HCT116 (cell line): ENCODE results near the gene KCNC1. TPM values are rescaled to one million over a fixed set of nuclear protein-coding genes. Genes with fewer than 3 reads are reported as not detected.

Source experiments
- ATAC-seq: fragments of 200-7000 bp; cut with Tn5 transposase; 2 replicates; pipeline ENCODE4 v1.9.1; 2020; ENCODE audit warnings: mild to moderate bottlenecking, moderate library complexity
- BruUV-seq: library from RNA; stranded (reverse); fragments of 400-500 nt; replicated peaks from 2 replicates; lab custom pipeline; 2021; lab: Mats Ljungman, UMichigan
- CTCF ChIA-PET: fragments of 300-600 bp; sonication (Branson Sonifier 250); formaldehyde crosslinking; loops from one replicate; lab custom pipeline; 2021; ENCODE audit warnings: antibody characterized with exemption; lab: Charles Lee
- POLR2A ChIA-PET: fragments of 300-600, 350-600 bp; sonication (Branson Sonifier 250); formaldehyde crosslinking; loops from one replicate; lab custom pipeline; 2021; ENCODE audit warnings: antibody characterized with exemption; lab: Charles Lee
- RAD21 ChIA-PET, 2 experiments: fragments of 300-600 bp; sonication (Branson Sonifier 250); formaldehyde crosslinking; loops; one replicate each; lab custom pipeline; 2023; ENCODE audit warnings: low total read pairs in 2 of 2; ENCODE audit not compliant: uncharacterized antibody in 2 of 2, unreplicated experiment in 2 of 2, low non-redundant PET in 1 of 2; lab: Charles Lee
- DNase-seq: peaks from one replicate; pipeline ENCODE4 v3.0.0-alpha.2; 2010; ENCODE audit warnings: low read depth, low spot score
- H2AFZ ChIP-seq: fragments of 200-600 bp; shearing (Covaris generic), sonication (generic); 2 replicates; pipeline ENCODE4 v1.6.1; 2017; ENCODE audit warnings: low read depth, mixed run types, mixed read lengths, antibody characterized with exemption, low read length; ENCODE audit not compliant: poor library complexity, severe bottlenecking
- H3K27ac ChIP-seq: 2 replicates; pipeline ENCODE4 v1.5.1; 2012; ENCODE audit warnings: low read depth, low read length
- H3K27me3 ChIP-seq: fragments of 200-600 bp; sonication (generic); 2 replicates; pipeline ENCODE4 v1.6.1; 2016; ENCODE audit warnings: mixed run types, low read length, mixed read lengths; ENCODE audit not compliant: insufficient read depth
- H3K36me3 ChIP-seq, 2 experiments: fragments of 200-500 bp in 1 of 2; fragments of 200-600 bp in 1 of 2; sonication (Bioruptor generic) in 1 of 2; sonication (generic) in 1 of 2; 2 replicates each; pipeline versions ENCODE4 v1.5.1 to v1.6.1; 2014 to 2016; ENCODE audit warnings: low read length in 2 of 2, inconsistent platforms in 1 of 2, mixed read lengths in 1 of 2, mixed run types in 1 of 2; ENCODE audit not compliant: insufficient read depth in 2 of 2, control insufficient read depth in 1 of 2
- H3K4me1 ChIP-seq, 2 experiments: fragments of 200-600 bp in 1 of 2; sonication (generic) in 1 of 2; 2 replicates each; pipeline versions ENCODE4 v1.5.1 to v1.6.1; 2012 to 2017; ENCODE audit warnings: low read length in 2 of 2, inconsistent platforms in 1 of 2, mild to moderate bottlenecking in 1 of 2, mixed read lengths in 1 of 2, mixed run types in 1 of 2, moderate library complexity in 1 of 2; ENCODE audit not compliant: insufficient read depth in 2 of 2, control insufficient read depth in 1 of 2
- H3K4me2 ChIP-seq: fragments of 200-600 bp; sonication (generic); 2 replicates; pipeline ENCODE4 v1.6.1; 2017; ENCODE audit warnings: mixed run types, low read length, mixed read lengths
- H3K4me3 ChIP-seq, 2 experiments: fragments of 200-600 bp in 1 of 2; sonication (generic) in 1 of 2; replicated peaks in 1 of 2; 2 replicates each; pipeline ENCODE4 v1.5.1; 2011 to 2016; ENCODE audit warnings: low read length in 2 of 2, control low read depth in 1 of 2, low read depth in 1 of 2, mild to moderate bottlenecking in 1 of 2, mixed read lengths in 1 of 2, mixed run types in 1 of 2
- H3K79me2 ChIP-seq: fragments of 200-600 bp; sonication (generic); 2 replicates; pipeline ENCODE4 v1.6.1; 2017; ENCODE audit warnings: mild to moderate bottlenecking, mixed run types, low read length, moderate library complexity, mixed read lengths; ENCODE audit not compliant: insufficient read depth
- H3K9ac ChIP-seq: fragments of 200-600 bp; sonication (generic); 2 replicates; pipeline ENCODE4 v1.6.1; 2016; ENCODE audit warnings: low read length, mixed read lengths
- H3K9me2 ChIP-seq: fragments of 200-600 bp; sonication (generic), shearing (Covaris generic); 2 replicates; pipeline ENCODE4 v1.6.1; 2017; ENCODE audit warnings: mixed run types, mild to moderate bottlenecking, moderate library complexity; ENCODE audit not compliant: insufficient read depth
- H3K9me3 ChIP-seq, 2 experiments: fragments of 200-500 bp in 1 of 2; fragments of 200-600 bp in 1 of 2; sonication (Bioruptor generic) in 1 of 2; sonication (generic) in 1 of 2; 2 replicates each; pipeline ENCODE4 v1.6.1; 2014 to 2017; ENCODE audit warnings: low read length in 2 of 2, mixed read lengths in 2 of 2, inconsistent platforms in 1 of 2, low read depth in 1 of 2, mild to moderate bottlenecking in 1 of 2, mixed run types in 1 of 2, moderate library complexity in 1 of 2; ENCODE audit not compliant: control insufficient read depth in 1 of 2, insufficient read depth in 1 of 2
- H4K20me1 ChIP-seq: fragments of 200-600 bp; sonication (generic), shearing (Covaris generic); 2 replicates; pipeline ENCODE4 v1.6.1; 2017; ENCODE audit warnings: mixed run types, mild to moderate bottlenecking, moderate library complexity; ENCODE audit not compliant: insufficient read depth
- ATF3 ChIP-seq: IDR thresholded peaks from 2 replicates; pipeline ENCODE4 v1.6.1; 2012
- MAX ChIP-seq: IDR thresholded peaks from 2 replicates; pipeline ENCODE4 v1.6.1; 2012
- SP1 ChIP-seq: IDR thresholded peaks from 2 replicates; pipeline ENCODE4 v1.6.1; 2012; ENCODE audit warnings: low read depth
- SRF ChIP-seq: IDR thresholded peaks from 2 replicates; pipeline ENCODE4 v1.6.1; 2012; ENCODE audit warnings: low read depth
- YY1 ChIP-seq: IDR thresholded peaks from 2 replicates; pipeline ENCODE4 v1.6.1; 2011; ENCODE audit warnings: low read length, low read depth, moderate library complexity, mild to moderate bottlenecking; ENCODE audit not compliant: insufficient replicate concordance; ENCODE audit errors: extremely low read depth
- intact Hi-C: fragments of 100-400 bp; cut with micrococcal nuclease; formaldehyde crosslinking; loops from 2 replicates; pipeline ENCODE4 v1.10.0; 2022
- total RNA-seq: library from RNA; stranded (reverse); gene quantifications from one replicate; pipeline ENCODE4 v1.2.1, GENCODE V29; 2021; ENCODE audit not compliant: unreplicated experiment

Gene KCNC1
- total RNA-seq, 1 experiment from 2014 or later: 0.12 TPM

DNA sequence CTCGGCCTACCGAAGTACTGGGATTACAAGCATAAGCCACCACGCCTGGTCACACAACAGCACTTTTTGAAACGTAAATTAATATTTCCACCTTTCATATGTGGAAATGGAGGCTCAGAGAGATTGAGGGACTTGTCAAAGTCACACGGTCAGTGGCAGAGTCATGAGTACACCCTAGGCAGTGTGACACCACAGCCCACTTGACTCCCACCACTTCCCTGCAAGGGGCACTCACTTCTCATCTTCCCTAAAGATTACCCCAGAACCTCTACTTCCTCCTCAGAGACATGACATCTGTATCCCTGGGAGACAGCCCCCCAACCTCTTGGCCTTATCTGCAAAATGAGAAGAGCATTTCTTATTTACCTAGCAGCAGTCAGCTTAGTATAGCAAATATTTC is 31.7 kb upstream of the KCNC1 start:
- H4K20me1 ChIP-seq: no peaks in the 10 kb centered on the region
- H3K9ac ChIP-seq: no peak overlapping the region
- no peak for DNase-seq
- intact Hi-C loops: no loop called here
- ChIA-PET CTCF (no interaction called here), POLR2A (no interaction called here), RAD21 (no interaction called here)
- no peak for ATAC-seq
- H3K4me3 ChIP-seq: no peak overlapping the region
- H2AFZ ChIP-seq: no peak overlapping the region
- no TSS peak for BruUV-seq
- no peaks in the 10 kb centered on the region for H3K9me3 ChIP-seq
- no peak overlapping the region for H3K4me2 ChIP-seq
- H3K9me2 ChIP-seq: no peaks in the 10 kb centered on the region
- no peaks in the 10 kb centered on the region for H3K36me3 ChIP-seq
- H3K27ac ChIP-seq: no peak overlapping the region
- no peaks in the 10 kb centered on the region for H3K79me2 ChIP-seq
- no peak for TF ChIP-seq SRF
- TF ChIP-seq, all 23 proteins: peak for 0
- Histone ChIP-seq H3K27me3 (no peaks in the 10 kb centered on the region), H3K4me1 (peaks cover 0 to 6% of the 10 kb centered on the region in 2 experiments; a peak in 1 of 4 replicates)

DNA sequence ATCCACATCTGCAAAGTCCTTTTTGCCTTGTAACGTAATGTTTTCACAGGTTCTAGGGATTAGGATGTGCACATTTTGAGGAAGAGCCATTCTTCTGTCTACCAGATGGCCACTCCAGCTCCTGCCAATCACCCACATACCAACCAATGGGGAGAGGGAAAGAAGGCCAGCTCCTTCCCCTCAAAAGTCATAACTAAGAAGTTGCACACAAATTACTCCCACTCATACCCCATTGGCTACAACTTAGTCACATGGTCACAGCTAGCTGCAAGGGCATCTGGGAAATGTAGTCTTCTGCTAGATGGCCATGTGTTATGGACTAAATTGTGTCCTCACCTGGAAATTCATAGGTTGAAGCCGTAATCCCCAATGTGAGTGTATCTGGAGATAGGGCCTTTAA is 30.6 kb upstream of the KCNC1 start:
- H3K79me2 ChIP-seq: no peaks in the 10 kb centered on the region
- ChIA-PET CTCF (no interaction called here), POLR2A (no interaction called here), RAD21 (no interaction called here)
- H3K9ac ChIP-seq: no peak overlapping the region
- no peaks in the 10 kb centered on the region for H3K36me3 ChIP-seq
- H3K27me3 ChIP-seq: no peaks in the 10 kb centered on the region
- peak; percentile 80 for TF ChIP-seq SP1
- TF ChIP-seq ATF3: no peak
- TF ChIP-seq MAX: no peak
- TF ChIP-seq YY1: no peak
- peak; percentile 97 for ATAC-seq
- DNase-seq: peak; percentile 69
- no peak overlapping the region for H3K27ac ChIP-seq
- H2AFZ ChIP-seq: no peak overlapping the region
- intact Hi-C loops: no loop called here
- H3K9me2 ChIP-seq: no peaks in the 10 kb centered on the region
- H4K20me1 ChIP-seq: no peaks in the 10 kb centered on the region
- peaks cover 0 to 6% of the 10 kb centered on the region in 2 experiments; a peak in 1 of 4 replicates for H3K4me1 ChIP-seq
- no peak overlapping the region for H3K4me2 ChIP-seq
- no peaks in the 10 kb centered on the region for H3K9me3 ChIP-seq
- H3K4me3 ChIP-seq: no peak overlapping the region
- BruUV-seq: no TSS peak
